ENCODE results near the gene SOX13. TPM values are rescaled to one million over a fixed set of nuclear protein-coding genes. Genes with fewer than 3 reads are reported as not detected.

Gene SOX13
- total RNA-seq, 1 experiment from 2014 or later, result 3.6 TPM

DNA sequence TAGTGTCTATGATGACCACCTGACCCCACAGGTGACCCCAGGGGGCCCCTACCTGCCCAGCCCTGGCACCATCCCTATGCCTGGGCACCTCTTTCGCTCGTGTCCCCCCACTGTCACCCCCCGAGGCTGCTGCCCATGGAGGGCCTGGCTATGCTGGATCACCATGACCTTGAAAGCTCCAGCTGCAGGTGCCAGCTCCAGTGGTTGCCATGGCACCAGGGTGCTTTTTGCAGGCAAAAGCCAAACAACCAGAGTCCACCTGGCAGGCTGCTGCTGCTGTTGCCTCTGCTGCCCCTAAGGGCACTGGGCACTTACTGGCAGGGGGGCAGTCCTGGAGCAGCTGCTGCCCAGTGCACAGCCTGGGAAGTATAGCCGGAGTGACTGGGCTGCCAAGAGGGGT lies 57.3 kb downstream of the SOX13 start:
- peak; percentile 36 for DNase-seq (ENCODE audit: low read depth)

DNA sequence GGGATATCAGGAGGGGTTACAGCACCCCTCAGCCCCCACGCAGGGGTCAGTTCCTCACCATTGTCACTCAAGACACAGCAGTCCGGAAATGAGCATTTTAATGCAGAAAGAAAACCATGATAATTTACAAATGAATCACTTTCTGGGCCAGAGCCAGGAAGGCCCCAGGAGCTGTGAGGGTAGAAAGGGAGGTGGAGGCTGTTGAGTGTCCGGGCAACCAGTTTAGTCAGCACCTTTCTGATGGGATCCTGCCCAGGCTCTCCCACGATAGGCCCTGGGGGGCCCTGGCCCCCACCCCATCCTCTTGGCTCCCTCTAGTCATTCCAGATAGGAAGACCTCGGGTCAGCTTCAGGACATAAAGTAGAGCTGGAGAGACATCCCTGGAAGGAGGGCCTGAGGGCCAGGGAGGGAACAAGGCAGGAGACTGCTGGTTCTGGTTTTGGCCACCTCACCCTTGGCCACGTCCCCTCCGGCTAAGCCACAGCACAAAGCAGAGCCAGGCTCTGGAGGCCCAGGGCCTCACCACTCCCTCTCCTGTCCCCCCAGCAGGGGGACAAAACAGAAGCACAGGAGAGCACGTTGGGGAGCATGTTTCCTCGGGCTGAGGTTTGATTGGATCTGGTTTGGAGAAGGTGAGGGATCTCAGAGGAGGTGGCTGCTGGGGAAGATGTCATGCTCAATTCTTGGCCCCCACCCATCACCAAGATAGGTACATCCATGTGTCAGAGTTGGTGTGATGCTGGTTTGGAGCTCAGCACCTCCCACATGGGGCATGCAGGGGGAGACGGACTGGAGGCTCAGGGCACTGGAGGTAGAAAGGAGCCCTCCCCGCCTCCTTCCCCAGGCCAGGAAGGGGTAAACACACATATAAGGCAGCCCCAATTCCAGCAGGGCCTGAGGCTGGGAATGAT lies 58.3 kb downstream of the SOX13 start:
- DNase-seq (ENCODE audit: low read depth), result peak; percentile 77

DNA sequence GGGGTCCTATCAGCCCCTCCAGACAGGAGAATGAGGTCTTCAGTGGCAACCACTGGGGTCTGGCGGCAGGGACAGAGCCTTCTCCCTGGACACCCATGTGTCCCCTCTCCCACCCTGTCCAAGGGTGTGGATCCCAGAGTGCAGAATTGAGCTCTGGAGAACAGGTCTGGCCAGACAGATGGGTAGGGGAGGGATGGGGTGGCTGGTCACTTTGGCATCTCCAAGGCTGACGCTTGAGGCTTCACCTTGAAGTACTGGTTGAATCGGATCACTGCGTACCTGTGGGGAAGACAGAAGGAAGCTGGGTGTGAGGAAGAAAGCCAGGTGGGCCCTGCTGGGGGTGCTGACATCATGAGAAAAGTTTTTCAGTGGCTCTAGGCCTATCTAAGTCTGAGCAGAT lies 59.1 kb downstream of the SOX13 start:
- no peak for DNase-seq (ENCODE audit: low read depth)

DNA sequence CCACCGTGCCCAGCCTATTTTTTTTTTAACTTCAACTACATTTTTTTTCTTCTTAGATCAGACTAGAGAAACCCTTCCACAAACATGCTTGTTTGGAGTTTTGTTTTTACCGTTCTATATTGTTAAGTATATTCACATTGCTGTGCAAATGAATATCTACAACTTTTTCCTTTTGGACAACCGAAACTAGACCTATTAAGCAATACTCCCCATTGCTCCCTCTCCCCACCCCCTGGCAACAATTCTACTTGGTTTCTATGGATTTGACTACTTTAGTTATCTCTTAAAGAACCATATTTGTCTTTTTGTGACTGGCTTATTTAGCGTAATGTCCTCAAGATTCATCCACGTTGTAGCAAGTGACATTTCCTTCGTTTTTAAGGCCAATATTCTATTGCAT lies 59.8 kb downstream of the SOX13 start:
- DNase-seq (ENCODE audit: low read depth), result no peak

DNA sequence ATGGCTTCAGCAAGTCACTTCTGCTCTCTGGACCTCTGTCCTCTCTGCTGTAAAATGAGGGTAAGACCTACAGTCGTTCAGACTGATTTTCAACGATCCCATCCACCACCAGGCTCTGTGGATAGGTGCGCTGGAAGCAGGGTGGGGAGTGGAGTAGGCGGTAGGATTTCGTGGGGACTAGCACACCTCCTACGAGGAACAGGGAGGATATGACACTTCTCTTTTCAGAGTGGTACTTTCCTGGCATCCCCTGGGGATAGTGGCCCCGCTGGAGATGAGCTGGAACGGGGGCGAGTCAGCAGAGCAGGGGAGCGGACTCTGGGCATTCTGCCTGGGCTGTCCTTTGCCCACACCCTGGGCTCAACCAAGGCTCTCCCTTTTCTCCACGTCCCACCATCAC lies 61.2 kb downstream of the SOX13 start:
- no peak for DNase-seq (ENCODE audit: low read depth)

DNA sequence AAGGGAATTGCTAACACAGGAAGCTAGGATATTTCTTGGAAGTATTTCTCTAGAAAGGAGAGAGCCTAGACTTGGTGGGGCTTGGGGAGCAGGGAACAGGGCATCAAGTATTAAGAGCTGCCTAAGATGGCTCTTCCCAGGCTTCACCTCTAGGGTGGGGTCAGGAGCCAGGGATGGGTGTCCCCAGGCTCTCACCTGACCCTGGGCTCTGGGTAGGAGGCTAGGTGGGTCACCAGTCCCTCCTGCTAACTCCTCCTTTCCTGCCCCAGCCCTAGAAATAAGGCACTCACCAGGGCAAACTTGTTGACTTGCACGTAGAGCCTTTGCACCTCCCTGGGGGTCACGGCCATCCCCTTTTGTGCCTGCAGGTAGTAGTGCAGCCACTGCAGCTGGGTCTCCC lies 63.9 kb downstream of the SOX13 start:
- DNase-seq (ENCODE audit: low read depth), result no peak

DNA sequence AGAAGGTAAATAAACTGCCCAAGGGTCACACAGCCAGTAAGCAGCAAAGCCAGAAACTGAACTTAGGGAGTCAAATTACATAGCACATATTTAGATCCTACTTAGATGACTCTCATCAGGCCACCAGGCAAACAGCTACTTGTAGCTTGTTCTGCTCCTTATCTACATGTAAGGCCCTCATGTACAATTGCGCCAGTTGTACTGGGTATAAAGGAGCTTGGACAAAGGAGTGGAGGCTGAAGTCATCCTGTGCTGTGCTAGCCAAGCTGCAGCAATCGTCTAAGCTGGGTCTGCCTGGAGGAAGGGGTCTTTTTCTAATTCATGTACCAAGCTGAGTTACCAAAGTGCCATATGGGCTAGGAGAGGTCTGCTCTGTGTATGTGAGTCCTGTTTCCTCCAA lies 66.2 kb downstream of the SOX13 start:
- no peak for DNase-seq (ENCODE audit: low read depth)

DNA sequence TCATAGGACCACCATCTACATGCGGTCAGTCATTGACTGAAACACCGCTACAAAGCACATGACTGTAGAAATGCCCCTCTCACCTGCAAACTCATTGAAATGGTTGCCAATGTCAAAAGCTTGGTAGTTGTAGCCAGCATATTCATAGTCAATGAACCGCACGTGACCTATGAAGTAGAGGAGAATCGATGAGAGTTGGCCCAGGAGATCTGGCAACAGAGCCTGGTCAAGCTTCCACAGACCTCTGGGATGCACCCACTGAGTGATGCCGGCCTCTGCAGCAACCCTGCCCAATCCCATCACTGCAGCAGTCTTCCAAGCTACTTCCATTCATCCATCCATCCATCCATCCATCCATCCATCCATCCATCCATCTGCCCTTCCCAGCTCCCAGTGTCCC lies 67.0 kb downstream of the SOX13 start:
- no peak for DNase-seq (ENCODE audit: low read depth)

DNA sequence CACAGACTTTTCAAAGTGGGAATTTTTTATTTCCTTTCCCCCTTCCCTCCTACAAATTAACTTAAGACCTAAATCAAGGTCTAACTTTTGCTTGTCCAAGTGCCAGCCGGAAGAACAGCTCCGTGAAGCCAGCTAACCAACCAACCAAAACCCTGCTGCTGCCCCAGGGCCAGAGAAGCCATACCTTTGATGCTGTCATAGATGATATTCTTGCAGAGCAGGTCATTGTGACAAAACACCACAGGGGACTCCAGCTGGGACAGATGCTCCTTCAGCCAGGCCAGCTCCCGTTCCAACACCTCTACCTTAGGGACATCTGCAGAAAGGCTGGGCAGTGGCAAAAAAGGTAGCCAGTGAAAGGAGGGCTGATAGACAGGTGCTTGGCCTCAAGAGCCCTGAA lies 68.2 kb downstream of the SOX13 start:
- DNase-seq (ENCODE audit: low read depth), result no peak

DNA sequence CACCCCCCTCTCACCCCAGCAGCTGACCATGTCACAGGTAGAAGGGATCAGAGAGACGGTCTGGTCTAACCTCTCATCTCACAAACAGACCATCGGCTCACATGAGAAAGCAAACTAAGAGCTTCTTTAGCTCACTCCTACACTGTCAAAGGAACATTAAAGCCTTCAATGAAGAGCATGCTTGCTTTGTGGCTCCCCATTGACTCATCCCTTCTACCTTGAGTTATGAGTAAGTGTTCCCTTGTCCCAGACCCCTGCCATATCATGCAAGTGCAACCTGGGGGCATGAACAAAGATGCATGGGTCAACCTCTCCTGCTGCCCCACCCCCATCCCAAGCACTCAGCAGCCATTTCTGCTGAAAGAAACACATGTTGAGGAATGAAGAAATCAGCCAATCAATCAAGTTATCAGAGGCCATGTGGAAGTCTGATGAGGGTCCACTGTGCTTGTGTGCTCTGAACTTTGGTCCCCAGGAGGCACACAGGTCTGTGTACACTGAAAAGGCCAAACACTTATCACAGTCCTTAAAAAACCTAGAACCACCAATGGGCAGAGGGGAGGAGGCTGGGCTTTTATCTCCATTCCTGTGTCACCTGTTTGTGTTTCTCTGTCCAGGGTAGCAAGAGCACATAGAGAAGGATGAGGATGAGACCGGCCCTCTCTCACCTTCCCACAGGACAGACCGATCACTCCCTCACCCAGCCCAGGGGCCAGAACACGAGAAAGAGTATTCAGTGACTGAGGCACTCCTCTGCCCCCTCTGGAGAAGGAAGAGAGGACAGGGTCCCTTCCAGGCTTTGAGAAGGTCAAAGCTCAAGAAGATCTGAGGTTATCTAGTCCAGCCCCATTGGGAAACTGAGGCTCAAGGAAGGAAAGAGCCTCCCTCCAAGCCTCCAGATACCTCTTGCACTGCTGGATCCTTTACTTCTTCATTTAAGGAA lies 69.4 kb downstream of the SOX13 start:
- DNase-seq (ENCODE audit: low read depth), result no peak

DNA sequence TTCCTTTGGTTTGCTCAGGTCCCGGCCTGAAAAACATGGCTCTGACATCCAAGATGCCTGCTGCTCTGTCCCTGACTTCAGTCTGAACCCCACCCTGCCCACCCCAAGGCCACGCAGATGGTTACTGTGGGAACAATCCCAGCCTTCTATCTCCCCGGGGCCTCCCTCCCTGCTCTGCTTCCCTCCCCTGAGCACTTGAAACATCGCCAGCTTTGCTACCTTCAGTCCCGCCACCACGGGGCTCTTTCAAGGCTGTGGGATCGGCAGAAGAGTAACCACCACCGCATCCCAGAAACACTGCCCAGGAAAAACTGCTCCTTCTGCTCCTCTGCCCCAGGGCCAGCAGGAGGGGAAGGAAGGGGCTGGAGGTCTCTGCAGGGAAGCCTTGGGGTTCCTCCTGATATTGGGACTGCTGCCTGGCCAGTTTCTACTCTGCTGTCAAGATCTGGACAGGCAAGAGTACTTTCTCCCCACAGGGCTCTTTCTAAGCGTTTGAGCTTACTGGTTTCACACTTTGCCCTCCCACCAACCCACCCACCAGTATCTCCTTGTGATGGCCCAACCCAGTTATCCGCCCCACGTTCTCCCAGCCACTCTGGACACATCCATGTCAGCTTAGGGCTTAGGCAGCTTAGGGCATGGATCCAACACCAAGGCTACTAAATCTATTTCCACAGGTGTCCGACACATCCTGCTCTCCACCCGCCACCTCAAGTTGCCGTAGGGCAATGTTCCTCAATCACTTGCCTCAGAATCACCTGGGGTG lies 70.5 kb downstream of the SOX13 start:
- no peak for DNase-seq (ENCODE audit: low read depth)

DNA sequence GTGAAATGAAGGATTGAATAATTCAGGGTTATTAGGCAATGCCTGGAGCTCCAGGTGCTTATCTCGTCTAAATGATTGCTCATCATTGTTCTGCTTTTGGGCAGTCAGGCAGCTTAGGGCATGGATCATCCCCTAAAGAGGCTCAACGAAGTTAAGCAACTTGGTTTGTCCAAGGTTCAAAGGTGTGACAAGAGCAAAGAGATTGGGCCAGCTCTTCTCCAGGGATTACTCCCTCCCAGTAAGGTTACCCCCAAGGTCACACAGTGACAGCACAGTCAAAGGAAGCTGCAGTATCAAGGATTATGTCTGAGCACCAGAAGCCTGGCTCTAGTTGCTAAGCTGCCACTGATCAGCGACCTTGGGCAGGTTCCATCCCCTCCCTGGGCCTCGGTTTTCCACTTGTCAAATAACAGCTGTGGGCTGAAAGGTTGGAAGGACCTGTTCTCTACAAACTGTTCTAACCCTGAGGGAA lies 72.2 kb downstream of the SOX13 start:
- DNase-seq (ENCODE audit: low read depth), result no peak

DNA sequence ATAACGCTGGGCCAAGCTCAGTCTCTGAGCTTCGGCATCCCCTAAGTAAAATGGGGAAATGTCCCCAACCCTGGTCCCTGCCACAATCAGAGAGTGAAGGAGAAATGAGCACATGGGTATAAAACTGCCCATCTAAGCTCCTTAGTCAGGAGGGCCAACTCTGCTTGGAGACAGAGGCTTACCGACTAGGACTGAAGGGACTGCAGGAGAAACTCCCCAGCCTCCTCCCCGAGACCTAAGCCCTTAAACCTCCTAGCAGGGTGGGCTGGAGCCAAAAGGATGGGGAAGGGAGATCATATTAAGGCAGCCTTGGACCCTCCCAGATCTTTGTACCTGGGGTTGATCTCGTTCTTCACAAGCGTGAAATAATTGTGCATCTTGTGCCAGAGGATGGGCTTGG lies 73.4 kb downstream of the SOX13 start:
- no peak for DNase-seq (ENCODE audit: low read depth)

DNA sequence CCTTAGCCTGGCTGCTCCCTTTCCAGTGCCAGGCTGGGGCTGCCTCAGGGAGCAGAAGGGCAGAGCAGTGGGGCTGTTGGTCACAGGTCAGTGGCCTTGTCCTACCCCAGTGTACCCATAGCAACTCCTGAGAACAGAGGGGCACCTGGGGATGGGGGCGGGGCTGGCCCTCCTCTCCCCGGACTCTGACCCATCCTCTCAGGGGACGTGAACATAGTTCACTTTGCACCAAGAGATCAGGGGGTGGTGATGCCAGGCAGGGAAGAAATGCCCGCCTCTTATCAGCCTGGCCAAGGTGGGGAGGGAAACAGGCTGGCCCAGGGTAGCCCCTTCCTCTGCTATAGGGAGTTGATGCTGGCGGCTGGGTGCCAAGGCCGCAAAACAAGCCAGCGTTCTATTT lies 74.0 kb downstream of the SOX13 start:
- DNase-seq (ENCODE audit: low read depth), result no peak

DNA sequence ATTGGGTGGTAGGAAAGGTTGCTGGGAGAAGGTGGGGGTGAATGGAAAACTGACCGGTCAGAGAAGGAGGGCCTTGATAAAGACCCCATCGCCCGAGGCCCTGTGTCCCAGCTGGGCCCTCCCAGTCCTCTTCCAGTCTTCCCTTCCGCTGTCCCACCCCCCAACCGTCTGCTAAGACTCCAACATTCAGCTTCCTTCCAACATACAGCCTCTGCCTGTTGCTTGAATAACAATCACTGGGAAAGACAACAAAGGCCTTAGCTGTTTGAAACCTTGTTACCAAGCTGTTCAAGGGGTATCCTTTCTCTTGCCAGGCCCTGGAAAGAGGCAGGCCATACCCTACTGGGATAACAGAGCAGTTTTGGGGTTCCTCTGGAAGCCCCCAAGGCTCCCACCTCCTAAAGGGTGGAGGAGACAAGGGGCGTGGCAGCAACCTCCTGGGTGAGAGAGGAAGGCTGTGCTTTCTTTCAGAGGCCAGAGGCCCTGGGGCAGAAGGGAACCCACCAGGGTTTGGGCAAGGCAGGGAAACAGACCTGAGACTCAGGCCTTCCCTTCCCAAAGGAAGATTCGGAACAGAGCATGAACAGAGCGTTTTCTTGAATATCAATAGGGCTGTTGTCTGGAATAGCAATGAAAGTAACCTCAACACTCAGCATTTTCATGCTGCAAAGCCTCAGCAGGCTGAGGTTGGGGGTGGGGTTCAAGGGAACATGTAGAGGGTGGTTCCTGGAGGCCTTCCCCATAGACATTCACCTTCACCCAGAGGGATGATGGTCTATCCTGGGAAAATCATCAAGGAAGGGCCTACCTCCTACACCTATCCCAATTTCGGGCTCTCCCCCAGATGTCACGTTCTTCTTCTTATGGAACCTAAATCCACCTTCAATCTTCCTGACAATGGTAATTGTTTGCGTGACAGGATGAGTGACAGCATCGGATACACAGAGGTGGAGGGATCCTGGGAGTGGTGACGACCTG lies 74.8 kb downstream of the SOX13 start:
- DNase-seq (ENCODE audit: low read depth), result no peak

DNA sequence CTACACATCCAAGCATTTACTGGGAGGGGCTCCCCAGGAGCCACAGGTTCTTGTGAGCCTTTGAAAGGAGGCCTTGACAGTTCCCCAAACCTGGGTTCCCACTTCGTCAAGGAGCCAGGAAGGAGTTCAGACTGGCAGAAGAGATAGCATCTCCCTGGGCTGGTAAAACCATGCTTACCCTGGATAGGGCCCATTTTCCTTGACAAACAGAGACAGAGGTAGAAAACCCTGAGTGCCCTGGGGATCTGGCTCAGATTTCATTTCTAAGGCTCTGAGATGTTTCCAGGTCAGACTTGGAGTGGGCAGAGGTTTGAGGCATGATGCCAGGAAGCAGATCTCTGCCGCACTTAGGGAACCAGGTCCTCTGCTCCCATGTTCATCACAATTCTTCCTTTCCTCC lies 76.2 kb downstream of the SOX13 start:
- DNase-seq (ENCODE audit: low read depth), result no peak

DNA sequence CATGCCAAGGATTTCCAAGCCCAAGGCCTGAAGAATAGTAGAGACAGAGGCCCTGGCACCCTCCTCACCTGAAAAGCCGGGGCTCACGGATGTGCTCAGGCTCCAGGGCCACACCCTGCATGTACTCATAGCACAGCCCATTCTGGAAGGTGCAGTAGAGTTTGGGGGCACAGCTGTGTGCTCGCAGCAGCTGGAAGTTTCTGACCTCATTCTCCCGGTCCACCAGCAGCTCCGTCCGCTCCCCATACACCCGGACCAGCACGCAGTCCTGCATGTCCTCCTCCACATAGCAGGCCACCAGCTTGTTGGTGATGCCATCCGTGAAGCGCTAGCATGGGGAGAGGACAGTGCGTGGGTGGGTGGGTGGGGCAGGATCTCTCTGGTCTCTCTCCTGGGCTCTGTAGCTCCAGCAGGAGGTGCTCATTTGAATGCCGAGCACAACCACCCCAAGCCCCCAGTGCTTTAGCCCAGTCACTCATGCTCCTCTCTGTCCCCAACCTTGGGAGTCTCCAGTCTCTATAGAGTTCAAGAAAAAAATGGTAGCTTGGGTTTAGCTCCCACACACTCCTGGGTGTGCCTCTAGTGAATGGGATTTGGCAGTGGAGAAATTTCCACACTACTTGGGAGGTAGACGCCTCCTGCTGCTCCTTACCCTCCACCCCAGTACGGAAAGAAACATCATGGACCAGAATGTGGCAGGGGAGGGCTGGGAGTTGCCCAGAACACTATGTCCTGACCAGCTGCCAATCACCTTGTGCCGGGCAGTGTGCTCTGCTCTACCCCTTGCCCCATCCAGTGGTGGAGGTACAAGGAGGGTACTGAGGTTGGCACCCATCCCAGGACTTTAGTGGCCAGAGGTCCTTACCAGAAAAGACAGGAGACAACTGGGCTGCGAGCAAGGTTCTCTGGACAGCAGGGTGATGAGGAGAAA lies 77.0 kb downstream of the SOX13 start:
- DNase-seq (ENCODE audit: low read depth), result no peak

DNA sequence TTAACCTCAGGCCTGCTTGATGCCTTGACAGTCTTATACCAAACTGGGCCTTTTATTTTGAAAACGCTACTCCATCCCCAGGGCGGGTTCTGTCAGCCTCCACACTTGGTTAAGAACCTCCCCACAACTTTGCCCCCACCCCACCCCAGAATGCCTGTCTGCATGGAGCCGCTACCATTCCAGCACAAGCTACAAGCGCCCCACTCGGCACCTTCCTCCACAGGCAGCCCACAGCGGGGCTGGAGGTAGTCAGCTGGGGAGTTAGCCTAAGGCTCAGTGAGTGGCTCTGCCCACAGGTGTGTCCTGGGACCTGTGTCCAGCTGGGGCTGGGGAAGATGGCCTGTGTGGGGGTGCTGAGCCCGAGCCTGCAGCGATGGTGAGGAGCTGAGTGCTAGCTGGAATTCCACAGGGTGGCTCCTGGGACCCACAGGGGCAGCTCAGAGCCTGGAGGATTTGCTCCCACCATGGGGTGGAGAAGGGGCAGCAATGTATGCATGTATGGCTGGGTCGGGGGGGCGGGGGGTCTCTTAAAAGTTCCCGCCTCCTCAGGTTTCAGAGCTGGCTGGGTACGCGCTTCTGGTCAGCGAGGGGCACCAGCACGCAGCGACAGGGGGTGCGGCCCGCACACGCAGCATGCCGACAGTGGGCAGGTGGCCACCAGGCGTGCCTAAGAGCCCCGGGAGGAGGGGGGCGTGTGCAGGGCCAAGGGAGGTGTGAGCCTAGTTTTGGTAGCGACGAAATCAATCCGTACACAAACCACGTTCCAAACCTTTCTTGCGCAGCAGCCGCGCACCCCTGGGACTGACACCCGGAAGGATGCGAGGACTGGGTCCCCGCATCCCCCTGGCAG lies 78.0 kb downstream of the SOX13 start:
- no peak for DNase-seq (ENCODE audit: low read depth)

Measured in LHCN-M2 (cell line).